Measurements from ENCODE around the gene LXN.

- TF ChIP-seq CTCF (IDR thresholded peaks at IDR 0.05) (no peak), POLR2A (IDR thresholded peaks at IDR 0.05) (no peak)
Measured at GRCh38 chr3:158652463-158652862, 20.0 kb downstream of the LXN start.
